ENCODE results near the gene CPLX3.

Gene CPLX3

GRCh38 chr15:74869372-74869725 is 42.9 kb downstream of the CPLX3 start:
- H3K4me1 ChIP-seq (ENCODE audit: control insufficient read depth in 5 of 5, insufficient read depth in 5 of 5, low read length in 5 of 5), result peaks cover 12 to 80% (median 67%) of the 10 kb centered on the region in 5 donors
- H3K36me3 ChIP-seq (ENCODE audit: control insufficient read depth in 5 of 5, insufficient read depth in 5 of 5, low read length in 5 of 5), result peaks cover 0 to 7% (median under 1%) of the 10 kb centered on the region in 5 donors
- H3K9ac ChIP-seq (ENCODE audit: low read length in 5 of 5), result peak overlapping the region in 4 of 5 donors; percentile 9 to 49 (median 20)
- no peaks in the 10 kb centered on the region for H3K9me3 ChIP-seq (ENCODE audit: control insufficient read depth in 5 of 5, low read length in 5 of 5)
- H3K27me3 ChIP-seq (ENCODE audit: control insufficient read depth in 5 of 5, insufficient read depth in 4 of 5, low read length in 5 of 5), result no peaks in the 10 kb centered on the region
- H3K27ac ChIP-seq (ENCODE audit: low read depth, low read length), result peak overlapping the region; percentile 51
- H3K4me3 ChIP-seq (ENCODE audit: low read depth in 1 of 5, low read length in 5 of 5), result peak overlapping the region in 2 of 5 donors; percentile 51 to 52

- H3K9ac ChIP-seq (ENCODE audit: low read length in 5 of 5), result peak overlapping the region in 4 of 5 donors; percentile 9 to 49 (median 20)
- H3K27me3 ChIP-seq (ENCODE audit: control insufficient read depth in 5 of 5, insufficient read depth in 4 of 5, low read length in 5 of 5), result no peaks in the 10 kb centered on the region
- peak overlapping the region; percentile 51 for H3K27ac ChIP-seq (ENCODE audit: low read depth, low read length)
- H3K4me3 ChIP-seq (ENCODE audit: low read depth in 1 of 5, low read length in 5 of 5), result peak overlapping the region in 3 of 5 donors; percentile 12 to 52 (median 51)
- H3K4me1 ChIP-seq (ENCODE audit: control insufficient read depth in 5 of 5, insufficient read depth in 5 of 5, low read length in 5 of 5), result peaks cover 12 to 80% (median 67%) of the 10 kb centered on the region in 5 donors
- no peaks in the 10 kb centered on the region for H3K9me3 ChIP-seq (ENCODE audit: control insufficient read depth in 5 of 5, low read length in 5 of 5)
- H3K36me3 ChIP-seq (ENCODE audit: control insufficient read depth in 5 of 5, insufficient read depth in 5 of 5, low read length in 5 of 5), result peaks cover 0 to 7% (median 0%) of the 10 kb centered on the region in 5 donors
Observed at GRCh38 chr15:74869726-74870407, 43.4 kb downstream of the CPLX3 start.

GRCh38 chr15:74870436-74871215 is 44.2 kb downstream of the CPLX3 start:
- H3K4me1 ChIP-seq (ENCODE audit: control insufficient read depth in 5 of 5, insufficient read depth in 5 of 5, low read length in 5 of 5), result peaks cover 12 to 75% (median 66%) of the 10 kb centered on the region in 5 donors
- peak overlapping the region; percentile 4 to 62 (median 17) for H3K9ac ChIP-seq (ENCODE audit: low read length in 5 of 5)
- H3K4me3 ChIP-seq (ENCODE audit: low read depth in 1 of 5, low read length in 5 of 5), result peak overlapping the region in 2 of 5 donors; percentile 5 to 44
- H3K36me3 ChIP-seq (ENCODE audit: control insufficient read depth in 5 of 5, insufficient read depth in 5 of 5, low read length in 5 of 5), result peaks cover 0 to 7% (median 0%) of the 10 kb centered on the region in 5 donors
- peak overlapping the region; percentile 51 for H3K27ac ChIP-seq (ENCODE audit: low read depth, low read length)
- no peaks in the 10 kb centered on the region for H3K9me3 ChIP-seq (ENCODE audit: control insufficient read depth in 5 of 5, low read length in 5 of 5)
- no peaks in the 10 kb centered on the region for H3K27me3 ChIP-seq (ENCODE audit: control insufficient read depth in 5 of 5, insufficient read depth in 4 of 5, low read length in 5 of 5)

GRCh38 chr15:74872702-74873035 is 46.2 kb downstream of the CPLX3 start:
- no peaks in the 10 kb centered on the region for H3K27me3 ChIP-seq (ENCODE audit: control insufficient read depth in 5 of 5, insufficient read depth in 4 of 5, low read length in 5 of 5)
- peaks cover 12 to 57% (median 51%) of the 10 kb centered on the region in 5 donors for H3K4me1 ChIP-seq (ENCODE audit: control insufficient read depth in 5 of 5, insufficient read depth in 5 of 5, low read length in 5 of 5)

DNA sequence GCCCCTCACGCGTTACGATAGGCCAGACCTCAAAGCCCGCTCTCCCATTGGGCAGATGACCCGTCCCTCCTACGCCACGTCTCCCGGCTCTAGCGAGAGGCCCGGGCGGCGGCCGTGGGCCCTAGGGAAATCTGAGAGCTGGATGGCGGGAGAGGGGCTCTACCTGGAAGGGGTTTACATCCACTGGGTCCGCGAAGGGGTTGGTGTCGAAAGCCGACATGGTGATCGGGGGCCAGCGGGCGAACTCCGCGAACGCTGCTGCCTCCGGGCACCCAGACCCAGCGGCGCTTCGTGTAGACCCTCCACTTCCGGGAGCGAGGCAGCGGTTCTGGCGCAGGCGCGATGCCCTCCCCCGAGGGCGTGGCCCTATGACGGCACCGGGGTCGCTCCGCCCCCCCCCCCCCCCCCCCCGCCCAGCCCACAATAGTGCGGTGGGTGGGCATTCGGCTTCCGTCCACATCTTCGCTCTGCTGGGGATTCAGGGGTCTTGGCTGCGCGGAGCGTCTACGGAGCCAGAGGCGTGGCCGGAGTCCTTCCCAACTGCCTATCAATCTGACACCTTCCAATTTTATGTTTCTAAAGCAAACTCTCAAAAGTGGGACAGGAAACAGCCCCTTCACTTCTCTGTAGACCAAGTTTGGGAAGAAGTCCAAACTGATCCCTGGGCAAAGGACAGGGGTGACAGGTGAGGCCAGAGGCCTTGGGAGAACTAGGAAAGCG is 46.8 kb downstream of the CPLX3 start, which contains the start of gene SCAMP2:
TSS of gene SCAMP2 (minus strand) at position 330 of the 720 bp plus-strand sequence. CDS start at position 220, 110 bp downstream.
- H3K4me3 ChIP-seq (ENCODE audit: low read depth in 1 of 5, low read length in 5 of 5), result peak within 1 kb of the TSS; percentile 90 to 95 (median 94)
- no peaks in the 10 kb centered on the region for H3K27me3 ChIP-seq (ENCODE audit: control insufficient read depth in 5 of 5, insufficient read depth in 4 of 5, low read length in 5 of 5)
- H3K36me3 ChIP-seq (ENCODE audit: control insufficient read depth in 5 of 5, insufficient read depth in 5 of 5, low read length in 5 of 5), result no peaks in the 10 kb centered on the region
- no peaks in the 10 kb centered on the region for H3K9me3 ChIP-seq (ENCODE audit: control insufficient read depth in 5 of 5, low read length in 5 of 5)
- peak within 1 kb of the TSS; percentile 85 for H3K27ac ChIP-seq (ENCODE audit: low read depth, low read length)
- H3K9ac ChIP-seq (ENCODE audit: low read length in 5 of 5), result peak within 1 kb of the TSS; percentile 59 to 95 (median 91)
- H3K4me1 ChIP-seq (ENCODE audit: control insufficient read depth in 5 of 5, insufficient read depth in 5 of 5, low read length in 5 of 5), result peaks cover 10 to 52% (median 46%) of the 10 kb centered on the region in 5 donors

More at GRCh38 chr15:74872702-74873035, 46.2 kb downstream of the CPLX3 start:
- H3K9ac ChIP-seq (ENCODE audit: low read length in 5 of 5), result peak overlapping the region; percentile 59 to 95 (median 91)
- no peaks in the 10 kb centered on the region for H3K36me3 ChIP-seq (ENCODE audit: control insufficient read depth in 5 of 5, insufficient read depth in 5 of 5, low read length in 5 of 5)
- peak overlapping the region; percentile 90 to 95 (median 94) for H3K4me3 ChIP-seq (ENCODE audit: low read depth in 1 of 5, low read length in 5 of 5)
- no peaks in the 10 kb centered on the region for H3K9me3 ChIP-seq (ENCODE audit: control insufficient read depth in 5 of 5, low read length in 5 of 5)
- H3K27ac ChIP-seq (ENCODE audit: low read depth, low read length), result peak overlapping the region; percentile 85

GRCh38 chr15:74873756-74874424 is 47.5 kb downstream of the CPLX3 start:
- H3K36me3 ChIP-seq (ENCODE audit: control insufficient read depth in 5 of 5, insufficient read depth in 5 of 5, low read length in 5 of 5), result no peaks in the 10 kb centered on the region
- peaks cover 10 to 45% (median 39%) of the 10 kb centered on the region in 5 donors for H3K4me1 ChIP-seq (ENCODE audit: control insufficient read depth in 5 of 5, insufficient read depth in 5 of 5, low read length in 5 of 5)
- H3K27me3 ChIP-seq (ENCODE audit: control insufficient read depth in 5 of 5, insufficient read depth in 4 of 5, low read length in 5 of 5), result no peaks in the 10 kb centered on the region
- H3K9ac ChIP-seq (ENCODE audit: low read length in 5 of 5), result peak overlapping the region in 4 of 5 donors; percentile 69 to 95 (median 72)
- no peaks in the 10 kb centered on the region for H3K9me3 ChIP-seq (ENCODE audit: control insufficient read depth in 5 of 5, low read length in 5 of 5)
- peak overlapping the region; percentile 81 to 94 (median 94) for H3K4me3 ChIP-seq (ENCODE audit: low read depth in 1 of 5, low read length in 5 of 5)
- H3K27ac ChIP-seq (ENCODE audit: low read depth, low read length), result peak overlapping the region; percentile 62

GRCh38 chr15:74878273-74878672 is 51.8 kb downstream of the CPLX3 start:
- Histone ChIP-seq H3K9me3 (ENCODE audit: control insufficient read depth in 5 of 5, low read length in 5 of 5) (no peaks in the 10 kb centered on the region), H3K9ac (ENCODE audit: low read length in 5 of 5) (no peak overlapping the region), H3K4me3 (ENCODE audit: low read depth in 1 of 5, low read length in 5 of 5) (no peak overlapping the region), H3K27me3 (ENCODE audit: control insufficient read depth in 5 of 5, insufficient read depth in 4 of 5, low read length in 5 of 5) (no peaks in the 10 kb centered on the region), H3K36me3 (ENCODE audit: control insufficient read depth in 5 of 5, insufficient read depth in 5 of 5, low read length in 5 of 5) (no peaks in the 10 kb centered on the region), H3K4me1 (ENCODE audit: control insufficient read depth in 5 of 5, insufficient read depth in 5 of 5, low read length in 5 of 5) (peaks cover 3 to 6% (median 5%) of the 10 kb centered on the region in 5 donors), H3K27ac (ENCODE audit: low read depth, low read length) (no peak overlapping the region)
